ENCODE results near the gene NPTXR.

NPTXR gene

GRCh38 chr22:38867124-38867455 lies 23.3 kb upstream of the NPTXR start:
- Histone ChIP-seq H3K79me2 (ENCODE audit: low read length) (peaks cover 53% of the 10 kb centered on the region), H4K20me1 (ENCODE audit: insufficient read depth, low read length) (peaks cover 29% of the 10 kb centered on the region)

GRCh38 chr22:38866399-38867123 lies 22.7 kb upstream of the NPTXR start:
- Histone ChIP-seq H3K79me2 (ENCODE audit: low read length) (peaks cover 51% of the 10 kb centered on the region), H4K20me1 (ENCODE audit: insufficient read depth, low read length) (peaks cover 29% of the 10 kb centered on the region), H3K27me3 (replicated peaks; ENCODE audit: insufficient read depth, low read length) (no peaks in the 10 kb centered on the region), H3K4me1 (ENCODE audit: low read length) (peaks cover 12% of the 10 kb centered on the region), H3K27ac (ENCODE audit: low read length) (no peak overlapping the region), H3K4me3 (ENCODE audit: low read length) (no peak overlapping the region), H3K9me3 (replicated peaks; ENCODE audit: insufficient read depth, low read length) (no peaks in the 10 kb centered on the region), H3K36me3 (replicated peaks; ENCODE audit: insufficient read depth, low read length) (peaks cover 10% of the 10 kb centered on the region), H3K9me2 (replicated peaks; ENCODE audit: insufficient read depth, low read length) (no peaks in the 10 kb centered on the region), H3F3A (ENCODE audit: insufficient read depth, low read length) (peaks cover 44% of the 10 kb centered on the region), H3K4me2 (ENCODE audit: low read depth, low read length) (no peak overlapping the region), H2AFZ (ENCODE audit: low read length) (no peak overlapping the region), H3K9ac (ENCODE audit: low read length) (no peak overlapping the region)
- TF ChIP-seq CTCF (IDR thresholded peaks at IDR 0.05; ENCODE audit: low read length) (no peak), EZH2phosphoT487 (IDR thresholded peaks at IDR 0.05; ENCODE audit: low read length) (no peak), EZH2 (optimal IDR thresholded peaks at IDR 0.05; ENCODE audit: low read depth, low read length) (no peak)
- no peak for DNase-seq

More at GRCh38 chr22:38867124-38867455, 23.3 kb upstream of the NPTXR start:
- Histone ChIP-seq H3K36me3 (replicated peaks; ENCODE audit: insufficient read depth, low read length) (peaks cover 10% of the 10 kb centered on the region), H3K9ac (ENCODE audit: low read length) (no peak overlapping the region), H3K4me1 (ENCODE audit: low read length) (peaks cover 12% of the 10 kb centered on the region), H3K9me3 (replicated peaks; ENCODE audit: insufficient read depth, low read length) (no peaks in the 10 kb centered on the region), H3K27me3 (replicated peaks; ENCODE audit: insufficient read depth, low read length) (no peaks in the 10 kb centered on the region), H2AFZ (ENCODE audit: low read length) (no peak overlapping the region), H3K9me2 (replicated peaks; ENCODE audit: insufficient read depth, low read length) (no peaks in the 10 kb centered on the region), H3K4me2 (ENCODE audit: low read depth, low read length) (no peak overlapping the region), H3F3A (ENCODE audit: insufficient read depth, low read length) (peaks cover 39% of the 10 kb centered on the region), H3K27ac (ENCODE audit: low read length) (no peak overlapping the region), H3K4me3 (ENCODE audit: low read length) (no peak overlapping the region)
- no peak for DNase-seq
- TF ChIP-seq EZH2phosphoT487 (IDR thresholded peaks at IDR 0.05; ENCODE audit: low read length) (no peak), EZH2 (optimal IDR thresholded peaks at IDR 0.05; ENCODE audit: low read depth, low read length) (no peak), CTCF (IDR thresholded peaks at IDR 0.05; ENCODE audit: low read length) (no peak)

DNA sequence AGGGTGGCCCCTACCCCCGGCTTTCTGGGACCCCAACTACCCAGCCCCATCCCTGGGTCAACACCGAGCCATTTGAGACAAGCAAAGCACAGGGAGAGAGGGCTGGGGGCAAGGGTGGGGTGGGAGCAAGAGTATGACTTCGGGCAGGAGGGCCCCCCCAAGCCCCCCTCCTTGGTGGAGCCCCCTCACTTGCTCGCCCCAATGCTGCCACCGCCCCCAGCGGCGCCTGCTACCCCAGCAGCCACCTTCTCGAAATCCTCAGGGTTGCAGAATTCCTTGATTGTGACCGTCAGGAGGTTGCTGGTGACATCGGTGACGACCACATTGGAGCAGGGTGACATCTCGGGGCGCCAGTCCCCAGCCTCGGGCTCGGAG lies 22.2 kb upstream of the NPTXR start:
- H2AFZ ChIP-seq (ENCODE audit: low read length): no peak overlapping the region
- no peak for TF ChIP-seq CTCF (IDR thresholded peaks at IDR 0.05; ENCODE audit: low read length)
- TF ChIP-seq EZH2phosphoT487 (IDR thresholded peaks at IDR 0.05; ENCODE audit: low read length): no peak
- TF ChIP-seq EZH2 (optimal IDR thresholded peaks at IDR 0.05; ENCODE audit: low read depth, low read length): no peak
- no peak for DNase-seq
- peaks cover 29% of the 10 kb centered on the region for H4K20me1 ChIP-seq (ENCODE audit: insufficient read depth, low read length)
- peaks cover 10% of the 10 kb centered on the region for H3K36me3 ChIP-seq (replicated peaks; ENCODE audit: insufficient read depth, low read length)
- peaks cover 45% of the 10 kb centered on the region for H3K79me2 ChIP-seq (ENCODE audit: low read length)
- H3K9me2 ChIP-seq (replicated peaks; ENCODE audit: insufficient read depth, low read length): no peaks in the 10 kb centered on the region
- H3K4me2 ChIP-seq (ENCODE audit: low read depth, low read length): no peak overlapping the region
- peaks cover 12% of the 10 kb centered on the region for H3K4me1 ChIP-seq (ENCODE audit: low read length)
- no peak overlapping the region for H3K9ac ChIP-seq (ENCODE audit: low read length)
- no peak overlapping the region for H3K4me3 ChIP-seq (ENCODE audit: low read length)
- no peak overlapping the region for H3K27ac ChIP-seq (ENCODE audit: low read length)
- no peaks in the 10 kb centered on the region for H3K27me3 ChIP-seq (replicated peaks; ENCODE audit: insufficient read depth, low read length)
- H3K9me3 ChIP-seq (replicated peaks; ENCODE audit: insufficient read depth, low read length): no peaks in the 10 kb centered on the region
- H3F3A ChIP-seq (ENCODE audit: insufficient read depth, low read length): peaks cover 47% of the 10 kb centered on the region
